ENCODE data around the gene TRH. TPM values are rescaled to one million over a fixed set of nuclear protein-coding genes. Genes with fewer than 3 reads are reported as not detected.
"Not testable (repeated sequence)": the region's sequence is repeated elsewhere in the genome, so short reads cannot be mapped to it uniquely, and the experiment has no call there.

The TRH gene
- total RNA-seq, 1 donor from 2014 or later = 0.49 TPM

GRCh38 chr3:129992781-129993180 lies 18.3 kb downstream of the TRH start:
- TF ChIP-seq, protein P1, sequence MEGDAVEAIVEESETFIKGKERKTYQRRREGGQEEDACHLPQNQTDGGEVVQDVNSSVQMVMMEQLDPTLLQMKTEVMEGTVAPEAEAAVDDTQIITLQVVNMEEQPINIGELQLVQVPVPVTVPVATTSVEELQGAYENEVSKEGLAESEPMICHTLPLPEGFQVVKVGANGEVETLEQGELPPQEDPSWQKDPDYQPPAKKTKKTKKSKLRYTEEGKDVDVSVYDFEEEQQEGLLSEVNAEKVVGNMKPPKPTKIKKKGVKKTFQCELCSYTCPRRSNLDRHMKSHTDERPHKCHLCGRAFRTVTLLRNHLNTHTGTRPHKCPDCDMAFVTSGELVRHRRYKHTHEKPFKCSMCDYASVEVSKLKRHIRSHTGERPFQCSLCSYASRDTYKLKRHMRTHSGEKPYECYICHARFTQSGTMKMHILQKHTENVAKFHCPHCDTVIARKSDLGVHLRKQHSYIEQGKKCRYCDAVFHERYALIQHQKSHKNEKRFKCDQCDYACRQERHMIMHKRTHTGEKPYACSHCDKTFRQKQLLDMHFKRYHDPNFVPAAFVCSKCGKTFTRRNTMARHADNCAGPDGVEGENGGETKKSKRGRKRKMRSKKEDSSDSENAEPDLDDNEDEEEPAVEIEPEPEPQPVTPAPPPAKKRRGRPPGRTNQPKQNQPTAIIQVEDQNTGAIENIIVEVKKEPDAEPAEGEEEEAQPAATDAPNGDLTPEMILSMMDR (IDR thresholded peaks at IDR 0.05; ENCODE audit: unreplicated experiment) = peak; percentile 37
- no peaks in the 10 kb centered on the region for H3K36me3 Mint-ChIP-seq (ENCODE audit: low read depth, unreplicated experiment)
- H3K4me3 Mint-ChIP-seq (ENCODE audit: unreplicated experiment) = no peak overlapping the region
- no peaks in the 10 kb centered on the region for H3K9me3 Mint-ChIP-seq (ENCODE audit: unreplicated experiment)
- peak; percentile 31 for DNase-seq (ENCODE audit: low spot score)
- H3K27me3 Mint-ChIP-seq (ENCODE audit: unreplicated experiment) = peaks cover 10% of the 10 kb centered on the region
- H3K4me1 Mint-ChIP-seq (ENCODE audit: unreplicated experiment) = no peaks in the 10 kb centered on the region
- H3K27ac Mint-ChIP-seq (ENCODE audit: unreplicated experiment) = no peak overlapping the region

GRCh38 chr3:129994883-129995559 lies 20.5 kb downstream of the TRH start:
- TF ChIP-seq, protein P1 (IDR thresholded peaks at IDR 0.05; ENCODE audit: unreplicated experiment) = no peak
- H3K36me3 Mint-ChIP-seq (ENCODE audit: low read depth, unreplicated experiment) = no peaks in the 10 kb centered on the region
- DNase-seq (ENCODE audit: low spot score) = no peak
- H3K27me3 Mint-ChIP-seq (ENCODE audit: unreplicated experiment) = peaks cover 8% of the 10 kb centered on the region
- H3K27ac Mint-ChIP-seq (ENCODE audit: unreplicated experiment) = no peak overlapping the region
- H3K9me3 Mint-ChIP-seq (ENCODE audit: unreplicated experiment) = no peaks in the 10 kb centered on the region
- no peaks in the 10 kb centered on the region for H3K4me1 Mint-ChIP-seq (ENCODE audit: unreplicated experiment)
- H3K4me3 Mint-ChIP-seq (ENCODE audit: unreplicated experiment) = no peak overlapping the region

DNA sequence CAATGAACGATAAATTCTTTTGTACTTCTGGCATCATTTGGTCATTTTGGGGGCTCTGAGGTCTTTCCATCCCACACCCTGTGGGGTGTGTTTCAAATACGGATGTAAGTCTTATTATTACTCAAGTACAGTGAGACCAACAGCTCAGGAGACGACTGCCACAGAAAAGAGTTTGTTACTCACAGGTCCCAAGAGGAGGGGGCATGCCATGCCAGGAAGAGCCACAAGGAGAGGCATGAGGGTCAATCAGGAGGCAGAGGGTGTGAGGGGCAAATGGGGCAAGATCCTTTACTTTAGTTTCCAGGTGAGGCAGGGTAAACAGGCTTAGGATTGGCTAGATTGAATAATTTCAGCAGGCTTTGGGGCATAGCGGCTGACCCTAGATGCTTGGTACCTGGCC lies 21.6 kb downstream of the TRH start:
- H3K36me3 Mint-ChIP-seq (ENCODE audit: low read depth, unreplicated experiment) = no peaks in the 10 kb centered on the region
- peaks cover 11% of the 10 kb centered on the region for H3K27me3 Mint-ChIP-seq (ENCODE audit: unreplicated experiment)
- H3K27ac Mint-ChIP-seq (ENCODE audit: unreplicated experiment) = no peak overlapping the region
- no peaks in the 10 kb centered on the region for H3K4me1 Mint-ChIP-seq (ENCODE audit: unreplicated experiment)
- no peaks in the 10 kb centered on the region for H3K9me3 Mint-ChIP-seq (ENCODE audit: unreplicated experiment)
- no peak for DNase-seq (ENCODE audit: low spot score)
- TF ChIP-seq, protein P1 (IDR thresholded peaks at IDR 0.05; ENCODE audit: unreplicated experiment) = no peak
- no peak overlapping the region for H3K4me3 Mint-ChIP-seq (ENCODE audit: unreplicated experiment)

- H3K9me3 Mint-ChIP-seq (ENCODE audit: unreplicated experiment); H3K4me3 Mint-ChIP-seq (ENCODE audit: unreplicated experiment); H3K4me1 Mint-ChIP-seq (ENCODE audit: unreplicated experiment); DNase-seq (ENCODE audit: low spot score); H3K27ac Mint-ChIP-seq (ENCODE audit: unreplicated experiment); H3K36me3 Mint-ChIP-seq (ENCODE audit: low read depth, unreplicated experiment): not testable (repeated sequence)
- H3K27me3 Mint-ChIP-seq (ENCODE audit: unreplicated experiment) = peaks cover 19% of the 10 kb centered on the region
These were observed 24.7 kb downstream of the TRH start for GRCh38 chr3:129999176-129999575.

DNA sequence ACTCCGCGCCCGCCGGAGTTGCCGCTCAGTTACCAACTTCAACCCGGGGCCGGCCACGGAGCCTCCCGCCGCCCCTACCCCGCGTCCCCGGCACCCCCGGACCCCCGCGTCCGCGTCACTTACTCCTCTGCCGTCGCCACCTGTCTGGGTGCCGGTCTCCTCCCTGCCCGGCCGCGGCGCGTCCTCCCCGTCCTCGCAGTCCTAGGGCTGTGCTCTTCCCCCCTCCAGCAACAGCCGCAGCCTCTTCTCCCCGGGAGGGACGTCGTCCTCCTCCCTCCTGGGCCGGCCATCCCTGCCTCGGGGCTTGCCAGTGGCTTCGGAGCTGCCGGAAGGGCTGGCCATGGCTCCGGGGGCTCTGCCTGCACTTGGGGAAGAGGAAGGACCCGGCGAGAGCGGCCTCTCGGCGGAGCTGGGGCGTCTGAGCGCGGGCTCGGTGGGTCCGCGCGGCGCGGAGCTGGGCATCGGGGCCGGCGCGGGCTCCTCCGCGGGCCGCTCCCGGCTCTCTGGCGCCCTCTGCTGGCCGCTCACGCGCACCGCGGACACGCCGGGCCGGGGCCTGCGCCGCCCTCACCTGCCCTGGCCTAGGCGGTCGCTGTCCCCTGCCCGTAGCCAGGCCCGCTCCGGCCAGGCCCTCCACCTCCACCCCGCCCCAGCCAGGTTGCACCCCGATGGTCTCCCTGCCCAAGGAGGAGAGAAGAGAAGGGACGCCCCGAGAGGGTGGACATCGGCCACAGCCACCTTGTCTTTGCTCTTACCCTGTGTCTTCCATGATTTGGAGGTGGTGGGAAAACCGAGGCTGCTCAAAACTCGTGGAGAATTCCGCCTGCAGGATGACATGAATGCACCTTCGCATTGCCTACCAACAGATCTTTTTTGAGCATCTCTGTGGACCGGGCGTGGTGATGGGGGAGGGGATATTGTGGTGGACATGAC lies 28.4 kb downstream of the TRH start:
- H3K27ac Mint-ChIP-seq (ENCODE audit: unreplicated experiment) = peak overlapping the region; percentile 20
- peaks cover 23% of the 10 kb centered on the region for H3K27me3 Mint-ChIP-seq (ENCODE audit: unreplicated experiment)
- TF ChIP-seq, protein P1 (IDR thresholded peaks at IDR 0.05; ENCODE audit: unreplicated experiment) = peak; percentile 84

More for the DNA sequence above, 28.4 kb downstream of the TRH start:
- DNase-seq (ENCODE audit: low spot score) = peak; percentile 81
- not testable (repeated sequence) for H3K9me3 Mint-ChIP-seq (ENCODE audit: unreplicated experiment); H3K4me1 Mint-ChIP-seq (ENCODE audit: unreplicated experiment); H3K36me3 Mint-ChIP-seq (ENCODE audit: low read depth, unreplicated experiment)
- H3K4me3 Mint-ChIP-seq (ENCODE audit: unreplicated experiment) = peak overlapping the region; percentile 61

Data from endothelial cell (in vitro differentiated cells).